NCI-H146 treated with DMSO at 0.1 percent for 48 hours (cell line): ENCODE results near the gene ZCWPW2.

Experiments used
- DNase-seq: peaks from one replicate; lab custom pipeline; 2025; ENCODE audit not compliant: unreplicated experiment; lab: John Stamatoyannopoulos, UW

The ZCWPW2 gene

GRCh38 chr3:28348629-28349468 lies at the start of gene ZCWPW2, which contains the start of gene AZI2:
Gene ZCWPW2 (plus strand): TSS chr3:28348721. CDS start chr3:28413069, 64,348 bp downstream.
Gene AZI2 (minus strand): TSS chr3:28348824. CDS start chr3:28340617, 8,207 bp downstream.
- peak; percentile 73 for DNase-seq

- no peak for DNase-seq
Measured at GRCh38 chr3:28299705-28300104, 48.8 kb upstream of the ZCWPW2 start.

- DNase-seq = no peak
Measured at GRCh38 chr3:28300345-28300962, 48.1 kb upstream of the ZCWPW2 start.

- no peak for DNase-seq
Measured at GRCh38 chr3:28301688-28302087, 46.8 kb upstream of the ZCWPW2 start.

- no peak for DNase-seq
Measured at GRCh38 chr3:28308196-28308595, 40.3 kb upstream of the ZCWPW2 start.

- DNase-seq = no peak
Measured at GRCh38 chr3:28315711-28316110, 32.8 kb upstream of the ZCWPW2 start.

GRCh38 chr3:28316226-28316625 lies 32.3 kb upstream of the ZCWPW2 start:
- no peak for DNase-seq

GRCh38 chr3:28317438-28318022 lies 31.0 kb upstream of the ZCWPW2 start:
- DNase-seq = peak; percentile 13

GRCh38 chr3:28320981-28321380 lies 27.5 kb upstream of the ZCWPW2 start:
- no peak for DNase-seq

- DNase-seq = no peak
Measured at GRCh38 chr3:28322464-28322863, 26.1 kb upstream of the ZCWPW2 start.

GRCh38 chr3:28326458-28326926 lies 22.0 kb upstream of the ZCWPW2 start:
- no peak for DNase-seq

GRCh38 chr3:28328188-28329151 lies 20.1 kb upstream of the ZCWPW2 start:
- no peak for DNase-seq

- DNase-seq = no peak
Measured at GRCh38 chr3:28334552-28334951, 14.0 kb upstream of the ZCWPW2 start.

- DNase-seq = no peak
Measured at GRCh38 chr3:28335246-28335645, 13.3 kb upstream of the ZCWPW2 start.

- DNase-seq = no peak
Measured at GRCh38 chr3:28337230-28337629, 11.3 kb upstream of the ZCWPW2 start.

- no peak for DNase-seq
Measured at GRCh38 chr3:28343144-28343543, 5.4 kb upstream of the ZCWPW2 start.

- no peak for DNase-seq
Measured at GRCh38 chr3:28345690-28346089, 2.8 kb upstream of the ZCWPW2 start.

- DNase-seq = no peak
Measured at GRCh38 chr3:28347374-28348264, 902 bp upstream of the ZCWPW2 start.

GRCh38 chr3:28348265-28348628 lies 274 bp upstream of the ZCWPW2 start:
- peak; percentile 25 for DNase-seq
